GM13977 (cell line): ENCODE measurements around the gene SLC35G6.

Source experiments
- DNase-seq: peaks from one replicate; pipeline ENCODE4 v3.0.0; 2012; ENCODE audit warnings: low spot score
- CTCF ChIP-seq: IDR thresholded peaks from 2 replicates; pipeline ENCODE4 v1.5.1; 2012; ENCODE audit warnings: mild to moderate bottlenecking, control low read depth; ENCODE audit not compliant: insufficient read depth; ENCODE audit errors: extremely low read depth, missing control alignments
- in situ Hi-C: fragments of 300-500 bp; cut with MboI; formaldehyde crosslinking; loops from one replicate; pipeline ENCODE4 v1.12.0; 2022; ENCODE audit warnings: low sequenced_read_pairs, low pct_unique_long_range_greater_than_20kb, mixed read lengths, inconsistent platforms; ENCODE audit not compliant: unreplicated experiment

SLC35G6 gene

DNA sequence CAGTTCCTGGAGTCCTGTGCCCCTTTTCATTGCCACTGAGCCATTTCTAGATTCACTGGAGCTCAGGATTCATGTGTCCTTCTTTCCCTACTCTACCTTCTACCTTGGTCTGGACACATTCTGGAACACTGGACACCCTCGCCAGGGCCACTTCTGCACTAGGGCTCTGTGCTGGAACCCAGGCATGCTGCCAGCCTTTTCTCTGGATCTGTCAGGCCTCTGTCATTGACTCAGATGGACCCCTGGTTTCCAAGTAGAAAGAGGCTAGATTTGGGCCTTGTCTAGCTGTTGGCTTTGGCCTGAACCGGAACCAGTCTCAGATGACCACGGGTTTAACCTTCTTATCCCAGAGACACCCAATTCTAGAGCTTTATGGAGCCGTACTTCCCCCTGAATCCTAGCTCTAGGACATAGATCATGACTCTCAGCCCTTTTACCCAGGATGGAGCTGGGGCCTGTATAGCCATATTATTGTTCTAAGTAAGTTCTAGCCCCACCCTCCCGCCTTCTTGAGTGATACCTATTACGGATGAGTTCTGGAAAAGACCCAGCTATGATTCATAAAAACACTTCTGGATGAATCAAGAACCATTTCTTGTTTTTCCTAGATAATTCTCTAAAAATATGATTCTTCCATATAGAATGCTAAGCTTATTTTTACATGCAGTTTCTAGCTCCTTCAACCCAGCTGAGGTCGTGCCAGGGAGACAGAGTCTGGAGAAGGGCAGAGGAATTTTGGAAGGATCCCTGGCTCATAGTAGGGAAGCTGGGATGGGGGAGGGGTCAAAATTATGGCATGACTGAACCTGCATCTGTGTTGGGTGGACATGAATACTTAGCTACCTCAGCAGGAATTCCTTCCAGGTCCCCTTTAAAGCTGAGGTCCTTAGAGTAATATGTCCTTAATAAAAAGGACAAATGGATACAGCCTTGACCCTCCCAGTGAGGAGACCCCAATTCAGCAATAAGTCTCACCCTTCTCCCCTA lies 37.5 kb upstream of the SLC35G6 start:
- in situ Hi-C loops: no loop called here
- no peak for TF ChIP-seq CTCF
- no peak for DNase-seq

GRCh38 chr17:7444682-7445618 lies 36.3 kb upstream of the SLC35G6 start, which contains the start of gene CHRNB1:
Gene CHRNB1, plus strand, starts transcription at chr17:7445061. Its CDS starts 67 bp downstream, at chr17:7445128.
- TF ChIP-seq CTCF: no peak
- peak; percentile 67 for DNase-seq
- in situ Hi-C loops: no loop called here

GRCh38 chr17:7445619-7445968 lies 35.7 kb upstream of the SLC35G6 start:
- in situ Hi-C loops: no loop called here
- peak; percentile 74 for DNase-seq
- TF ChIP-seq CTCF: no peak

- DNase-seq: no peak
- TF ChIP-seq CTCF: no peak
- in situ Hi-C loops: no loop called here
Observed at GRCh38 chr17:7448461-7448860, 32.8 kb upstream of the SLC35G6 start.

- in situ Hi-C loops: no loop called here
- no peak for TF ChIP-seq CTCF
- no peak for DNase-seq
Observed at GRCh38 chr17:7459961-7460545, 21.2 kb upstream of the SLC35G6 start.

DNA sequence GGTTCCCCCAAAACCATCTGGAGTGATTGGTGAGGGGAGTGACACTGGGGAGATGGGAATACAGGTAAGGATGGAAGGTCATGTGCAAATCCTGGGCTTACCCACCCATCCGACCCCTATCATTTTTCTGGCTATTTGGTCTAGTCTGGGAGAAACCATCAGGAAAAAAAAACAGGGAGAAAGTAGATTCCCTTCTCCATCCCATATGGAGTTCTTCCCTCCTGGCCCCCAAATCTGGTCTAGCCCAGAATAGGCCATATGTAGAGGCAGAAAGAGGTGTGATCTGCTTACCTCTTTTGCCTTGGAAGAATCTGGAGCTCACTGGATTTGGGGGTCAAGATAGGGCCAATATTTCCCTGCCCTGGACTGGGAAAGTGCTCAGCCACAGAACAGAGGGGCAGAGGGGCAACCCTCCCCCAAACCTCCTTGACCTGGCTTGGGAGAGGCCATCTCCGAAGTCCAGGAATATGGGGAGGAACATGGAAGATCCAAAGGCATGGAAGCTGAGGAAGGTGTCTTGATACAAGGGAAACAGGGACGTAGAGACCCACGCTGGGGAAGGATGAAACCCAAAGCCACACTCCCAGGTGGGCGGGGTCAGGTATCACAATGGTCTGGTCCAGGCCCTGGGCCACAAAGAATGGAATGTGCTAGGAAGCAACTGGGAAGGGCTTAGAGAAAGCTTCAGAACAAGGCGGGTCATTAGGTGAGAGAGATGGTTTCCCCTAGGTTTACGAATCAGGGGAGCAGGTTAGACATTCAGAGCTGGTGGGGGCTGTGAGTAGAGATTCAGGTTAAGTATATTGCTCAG lies 20.2 kb upstream of the SLC35G6 start:
- DNase-seq: no peak
- no peak for TF ChIP-seq CTCF
- in situ Hi-C loops: no loop called here
